ENCODE results near the gene CLMP. TPM values are rescaled to one million over a fixed set of nuclear protein-coding genes. Genes with fewer than 3 reads are reported as not detected.

The CLMP gene
- total RNA-seq, 2 donors from 2014 or later: 0.41 to 0.54 TPM

Other genes with a start within 250 kb of the CLMP start
- not detected for gene BSX, start 213.4 kb downstream of the CLMP start, total RNA-seq
- gene HSPA8, start 133.1 kb downstream of the CLMP start, total RNA-seq: 1,000 to 10,000 TPM; 2,059 to 2,469 TPM
- gene GRAMD1B, start 235.0 kb upstream of the CLMP start, total RNA-seq: 10 to 100 TPM; 36.7 to 66.2 TPM

All from activated naive CD4-positive, alpha-beta T cell treated with anti-CD3 and anti-CD28 coated beads, Interleukin-2, amount 50 U/mL, for 72 hours (primary cell).